GM12878 (cell line): Measurements from ENCODE around the gene MRC2. TPM values are rescaled to one million over a fixed set of nuclear protein-coding genes. Genes with fewer than 3 reads are reported as not detected.

ENCODE experiments used
- ATAC-seq: fragments of 200-7000 bp; cut with Tn5 transposase; 3 replicates; pipeline ENCODE4 v1.9.1; 2020; ENCODE audit warnings: mild to moderate bottlenecking, moderate library complexity
- BruUV-seq: library from RNA; stranded (reverse); fragments of 400-500 nt; replicated peaks from 2 replicates; lab custom pipeline; 2021; lab: Mats Ljungman, UMichigan
- CTCF ChIA-PET: fragments of 300-600 bp; sonication (Branson Sonifier 250); formaldehyde crosslinking; extraction: SDS; loops from one replicate; lab custom pipeline; 2021; ENCODE audit warnings: inconsistent platforms; lab: Yijun Ruan, JAX
- POLR2A ChIA-PET: fragments of 350-600 bp; formaldehyde crosslinking; extraction: SDS; loops from one replicate; lab custom pipeline; 2021; ENCODE audit warnings: inconsistent platforms; lab: Charles Lee
- RAD21 ChIA-PET: fragments of 300-600 bp; sonication (Branson Sonifier 250); formaldehyde crosslinking; loops from one replicate; lab custom pipeline; 2023; ENCODE audit warnings: antibody characterized with exemption; ENCODE audit not compliant: unreplicated experiment; lab: Charles Lee
- SMC1A ChIA-PET: fragments of 300-600 bp; sonication (Branson Sonifier 250); formaldehyde crosslinking; loops from one replicate; lab custom pipeline; 2023; ENCODE audit not compliant: unreplicated experiment, uncharacterized antibody; lab: Charles Lee
- DNase-seq: peaks from one replicate; pipeline ENCODE4 v3.0.0-alpha.2; 2011; ENCODE audit warnings: low read depth, low spot score
- FAIRE-seq: peaks from 3 replicates; lab custom pipeline; 2011; peaks lifted over from hg19 to GRCh38; lab: Jason Lieb, UNC
- H2AFZ ChIP-seq: 2 replicates; pipeline ENCODE4 v1.6.0; 2011; ENCODE audit warnings: low read depth, low read length, control low read depth; ENCODE audit not compliant: control insufficient read depth
- H3K27ac ChIP-seq: 2 replicates; pipeline ENCODE4 v1.5.1; 2011; ENCODE audit warnings: control low read depth; ENCODE audit not compliant: control insufficient read depth, insufficient read depth
- H3K27me3 ChIP-seq, 2 experiments: replicated peaks in 1 of 2; 2 replicates each; pipeline versions ENCODE4 v1.6.0 to v1.6.1; 2011; ENCODE audit warnings: low read length in 1 of 2; ENCODE audit not compliant: control insufficient read depth in 2 of 2, insufficient read depth in 2 of 2
- H3K36me3 ChIP-seq, 2 experiments: 2 replicates each; pipeline ENCODE4 v1.5.1; 2011; ENCODE audit warnings: low read length in 1 of 2; ENCODE audit not compliant: control insufficient read depth in 2 of 2, insufficient read depth in 2 of 2
- H3K4me1 ChIP-seq: 2 replicates; pipeline ENCODE4 v1.6.1; 2011; ENCODE audit warnings: mild to moderate bottlenecking, low read length, moderate library complexity, mixed read lengths; ENCODE audit not compliant: control insufficient read depth, insufficient read depth
- H3K4me2 ChIP-seq: 2 replicates; pipeline ENCODE4 v1.6.0; 2011; ENCODE audit warnings: control low read depth; ENCODE audit not compliant: control insufficient read depth, insufficient read depth
- H3K4me3 ChIP-seq: fragments of 200-600 bp; sonication (generic); 2 replicates; pipeline ENCODE4 v1.5.1; 2016
- H3K79me2 ChIP-seq: 2 replicates; pipeline ENCODE4 v1.6.0; 2011; ENCODE audit warnings: low read length; ENCODE audit not compliant: control insufficient read depth, insufficient read depth
- H3K9ac ChIP-seq: 2 replicates; pipeline ENCODE4 v1.8.0; 2011; ENCODE audit warnings: low read length, control low read depth, mixed read lengths; ENCODE audit not compliant: control insufficient read depth, insufficient read depth
- H3K9me3 ChIP-seq: replicated peaks from 3 replicates; pipeline ENCODE4 v1.5.1; 2011; ENCODE audit warnings: mild to moderate bottlenecking, low read length; ENCODE audit not compliant: control insufficient read depth, insufficient read depth
- H4K20me1 ChIP-seq: 2 replicates; pipeline ENCODE4 v1.6.0; 2011; ENCODE audit not compliant: control insufficient read depth, insufficient read depth
- ATF2 ChIP-seq: IDR thresholded peaks from 2 replicates; pipeline ENCODE4 v1.6.1; 2012; ENCODE audit warnings: low read length, inconsistent platforms
- CBX3 ChIP-seq: fragments of 200-600 bp; sonication (generic); IDR thresholded peaks from 2 replicates; pipeline ENCODE4 v1.6.1; 2016; ENCODE audit warnings: low read depth, borderline replicate concordance
- CTCF ChIP-seq, 3 experiments: IDR thresholded peaks in 2 of 3; conservative IDR thresholded peaks in 1 of 3; 2 replicates each; pipeline ENCODE4 v1.5.1; 2011; ENCODE audit warnings: low read depth in 3 of 3, low read length in 3 of 3, mild to moderate bottlenecking in 3 of 3, control low read depth in 2 of 3, moderate library complexity in 2 of 3, inconsistent platforms in 1 of 3, mixed read lengths in 1 of 3; ENCODE audit not compliant: control insufficient read depth in 2 of 3, insufficient read depth in 1 of 3; ENCODE audit errors: extremely low read depth in 1 of 3
- MEF2B ChIP-seq: fragments of 450-650 bp; IDR thresholded peaks from 2 replicates; pipeline ENCODE4 v1.6.1; 2018; ENCODE audit warnings: mild to moderate bottlenecking, moderate library complexity; ENCODE audit not compliant: partially characterized antibody, poor library complexity, severe bottlenecking
- SRF ChIP-seq, 2 experiments: IDR thresholded peaks; 2 replicates each; pipeline ENCODE4 v1.6.1; 2011; ENCODE audit warnings: low read depth in 2 of 2, low read length in 2 of 2, mild to moderate bottlenecking in 1 of 2, moderate library complexity in 1 of 2
- ZNF24 ChIP-seq: fragments of 450-650 bp; IDR thresholded peaks from 2 replicates; pipeline ENCODE4 v1.6.1; 2017; ENCODE audit warnings: antibody characterized with exemption, mild to moderate bottlenecking
- WGBS: methylation state at CpG from one replicate; pipeline ENCODE4 v1.1.6; 2016; ENCODE audit warnings: low lambda C conversion rate; ENCODE audit not compliant: insufficient replicate concordance, insufficient coverage; ENCODE audit errors: missing lambda C conversion rate; 5-methylcytosine and 5-hydroxymethylcytosine counted together
- in situ Hi-C: fragments of 300-500 bp; cut with MboI; formaldehyde crosslinking; loops from 9 replicates; pipeline ENCODE4 v1.14.3; 2018; ENCODE audit warnings: mixed read lengths
- intact Hi-C: fragments of 100-400 bp; cut with micrococcal nuclease; formaldehyde crosslinking; loops from one replicate; pipeline ENCODE4 v1.14.2; 2022; ENCODE audit not compliant: unreplicated experiment
- polyA plus RNA-seq, 11 experiments: library from polyadenylated mRNA; depleted of rRNA in 4 of 11; unstranded in 6 of 11; stranded (reverse) in 5 of 11; fragments of >200 nt; fragmentation: Nextera tagmentation in 4 of 11; fragmentation: Illumina TruSeq in 1 of 11; extraction: Ambion mirVana in 4 of 11; extraction: Trizol in 1 of 11; gene quantifications; 1 replicate in 1 of 11; 2 replicates in 10 of 11; pipeline versions ENCODE4 v1.2.1 to v1.2.3, GENCODE V29; 2011 to 2016; ENCODE audit warnings: inconsistent platforms in 2 of 11, missing spikeins in 2 of 11, low read depth in 1 of 11
- total RNA-seq, 4 experiments: library from RNA; depleted of rRNA in 3 of 4; stranded (reverse); fragments of >200 nt in 3 of 4; fragmentation: Illumina TruSeq in 1 of 4; extraction: Trizol in 1 of 4; gene quantifications; 2 replicates each; pipeline versions ENCODE4 v1.2.1 to v1.2.3, GENCODE V29; 2013 to 2021

The MRC2 gene
- total and polyA plus RNA-seq, 10 of the 15 experiments (the other 5 are each of a cell fraction or from before 2014, with no cell fraction given): 0.04 to 0.96 (median 0.30) TPM; not detected in 1

GRCh38 chr17:62705156-62705777, 77.8 kb downstream of the MRC2 start:
- Histone ChIP-seq H3K36me3 (no peaks in the 10 kb centered on the region), H3K27ac (no peak overlapping the region), H3K27me3 (peaks cover 2 to 8% of the 10 kb centered on the region in 2 experiments; a peak in 2 of 4 replicates), H3K4me1 (no peaks in the 10 kb centered on the region)
- DNase-seq: no peak
- in situ Hi-C loops: no loop called here
- no TSS peak for BruUV-seq
- SMC1A ChIA-PET: interaction anchor here (0.9 to 1.1 kb wide), 4 partner anchors 16 to 701 kb away, joined by 3 to 4 read pairs (median 3); no protein-coding TSS in a partner anchor
- TF ChIP-seq MEF2B (no peak), ATF2 (no peak), CTCF (IDR thresholded peaks at IDR 0.05 in 2 of 3, conservative IDR thresholded peaks at IDR 0.05 in 1 of 3; ENCODE audit: control insufficient read depth in 2 of 3, extremely low read depth in 1 of 3, insufficient read depth in 1 of 3, low read depth in 3 of 3, low read length in 3 of 3) (no peak), ZNF24 (no peak), SRF (IDR thresholded peaks at IDR 0.05; ENCODE audit: low read depth in 2 of 2, low read length in 2 of 2) (no peak), CBX3 (no peak)
- TF ChIP-seq, all 136 proteins: peak for 0
- intact Hi-C loops: no loop called here
- POLR2A ChIA-PET: no interaction called here
- Histone ChIP-seq H3K4me3 (no peak overlapping the region), H3K9ac (no peak overlapping the region), H4K20me1 (no peaks in the 10 kb centered on the region), H3K9me3 (peaks cover 7% of the 10 kb centered on the region; the same call in 2 of the 3 replicates), H3K79me2 (no peaks in the 10 kb centered on the region), H2AFZ (no peak overlapping the region), H3K4me2 (no peak overlapping the region)
- 68% methylated on average over 11 of the region's 11 CpGs for WGBS
- FAIRE-seq: no peak
- ATAC-seq: no peak
- RAD21 ChIA-PET: no interaction called here
- CTCF ChIA-PET: no interaction called here
